Measurements from ENCODE around the gene KRT84.

- TF ChIP-seq CTCF (conservative IDR thresholded peaks at IDR 0.05; ENCODE audit: low read depth, low read length) (no peak), EZH2 (IDR thresholded peaks at IDR 0.05; ENCODE audit: borderline replicate concordance, low read depth, low read length, poor library complexity, severe bottlenecking) (no peak)
Measured at GRCh38 chr12:52366738-52367485, 18.5 kb downstream of the KRT84 start, which contains the start of gene KRT85.

Data from A673 (cell line).